Epithelial cell of proximal tubule (primary cell): ENCODE measurements around the gene CACNG6. TPM values are rescaled to one million over a fixed set of nuclear protein-coding genes. Genes with fewer than 3 reads are reported as not detected.
"Not testable (repeated sequence)": the region's sequence is repeated elsewhere in the genome, so short reads cannot be mapped to it uniquely, and the experiment has no call there.

ENCODE experiments used
- DNase-seq: peaks from one replicate; pipeline ENCODE4 v3.0.0-alpha.2; 2011; ENCODE audit warnings: low read depth
- H3K4me3 ChIP-seq: 2 replicates; pipeline ENCODE4 v1.5.1; 2011; ENCODE audit warnings: low read depth, mild to moderate bottlenecking, low read length
- total RNA-seq: library from RNA; depleted of rRNA; stranded (reverse); fragments of >200 nt; gene quantifications from 2 replicates; pipeline ENCODE4 v1.2.3, GENCODE V29; 2015
- TF ChIP-seq, protein P1 (sequence below): conservative IDR thresholded peaks from 2 replicates; pipeline ENCODE4 v1.5.1; 2012; ENCODE audit warnings: low read depth, mild to moderate bottlenecking, low read length

Gene CACNG6
- total RNA-seq, 1 donor from 2014 or later: 0.29 TPM

DNA sequence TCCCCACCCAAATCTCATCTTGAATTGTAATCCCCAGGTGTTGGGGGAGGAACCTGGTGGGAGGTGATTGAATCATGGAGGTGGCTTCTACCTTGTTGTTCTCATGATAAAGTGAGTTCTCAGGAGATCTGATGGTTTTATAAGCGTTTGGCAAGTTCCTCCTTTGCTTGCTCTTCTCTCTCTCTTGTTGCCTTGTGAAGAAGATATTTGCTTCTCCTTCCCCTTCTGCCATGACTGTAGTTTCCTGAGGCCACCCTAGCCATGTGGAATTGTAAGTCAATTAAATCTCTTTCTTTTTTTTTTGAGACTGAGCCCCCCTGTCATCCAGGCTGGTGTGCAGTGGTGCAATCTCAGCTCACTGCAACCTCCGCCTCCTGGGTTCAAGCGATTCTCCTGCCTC lies 37.9 kb downstream of the CACNG6 start:
- DNase-seq: no peak
- TF ChIP-seq, protein P1, sequence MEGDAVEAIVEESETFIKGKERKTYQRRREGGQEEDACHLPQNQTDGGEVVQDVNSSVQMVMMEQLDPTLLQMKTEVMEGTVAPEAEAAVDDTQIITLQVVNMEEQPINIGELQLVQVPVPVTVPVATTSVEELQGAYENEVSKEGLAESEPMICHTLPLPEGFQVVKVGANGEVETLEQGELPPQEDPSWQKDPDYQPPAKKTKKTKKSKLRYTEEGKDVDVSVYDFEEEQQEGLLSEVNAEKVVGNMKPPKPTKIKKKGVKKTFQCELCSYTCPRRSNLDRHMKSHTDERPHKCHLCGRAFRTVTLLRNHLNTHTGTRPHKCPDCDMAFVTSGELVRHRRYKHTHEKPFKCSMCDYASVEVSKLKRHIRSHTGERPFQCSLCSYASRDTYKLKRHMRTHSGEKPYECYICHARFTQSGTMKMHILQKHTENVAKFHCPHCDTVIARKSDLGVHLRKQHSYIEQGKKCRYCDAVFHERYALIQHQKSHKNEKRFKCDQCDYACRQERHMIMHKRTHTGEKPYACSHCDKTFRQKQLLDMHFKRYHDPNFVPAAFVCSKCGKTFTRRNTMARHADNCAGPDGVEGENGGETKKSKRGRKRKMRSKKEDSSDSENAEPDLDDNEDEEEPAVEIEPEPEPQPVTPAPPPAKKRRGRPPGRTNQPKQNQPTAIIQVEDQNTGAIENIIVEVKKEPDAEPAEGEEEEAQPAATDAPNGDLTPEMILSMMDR: no peak
- no peak overlapping the region for H3K4me3 ChIP-seq

DNA sequence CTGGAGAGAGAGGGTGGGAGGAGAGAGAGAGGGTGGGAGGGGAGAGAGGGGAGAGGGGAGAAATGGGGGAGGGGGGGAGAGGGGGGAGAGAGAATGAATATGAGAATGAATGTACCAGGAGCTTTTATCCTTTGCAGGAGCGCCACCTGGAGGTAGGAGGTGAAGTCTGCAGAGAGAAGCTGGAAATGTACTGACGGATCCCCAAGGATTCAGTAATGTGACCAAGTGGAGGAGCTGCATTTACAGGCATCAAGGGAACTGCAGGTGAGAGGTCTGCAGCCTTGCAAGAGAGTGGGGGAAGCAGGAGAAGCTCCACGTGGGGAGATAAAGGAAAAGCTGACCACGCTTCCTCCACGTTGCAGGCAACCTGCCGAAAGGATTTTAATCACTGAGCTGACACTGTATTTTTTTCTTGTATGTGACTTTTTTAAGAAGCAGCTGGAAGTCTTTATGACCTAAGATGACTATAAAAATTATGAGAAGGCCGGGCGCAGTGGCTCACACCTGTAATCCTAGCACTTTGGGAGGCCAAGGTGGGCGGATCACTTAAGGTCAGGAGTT lies 38.6 kb downstream of the CACNG6 start:
- TF ChIP-seq, protein P1: peak; percentile 62
- H3K4me3 ChIP-seq: no peak overlapping the region
- no peak for DNase-seq

DNA sequence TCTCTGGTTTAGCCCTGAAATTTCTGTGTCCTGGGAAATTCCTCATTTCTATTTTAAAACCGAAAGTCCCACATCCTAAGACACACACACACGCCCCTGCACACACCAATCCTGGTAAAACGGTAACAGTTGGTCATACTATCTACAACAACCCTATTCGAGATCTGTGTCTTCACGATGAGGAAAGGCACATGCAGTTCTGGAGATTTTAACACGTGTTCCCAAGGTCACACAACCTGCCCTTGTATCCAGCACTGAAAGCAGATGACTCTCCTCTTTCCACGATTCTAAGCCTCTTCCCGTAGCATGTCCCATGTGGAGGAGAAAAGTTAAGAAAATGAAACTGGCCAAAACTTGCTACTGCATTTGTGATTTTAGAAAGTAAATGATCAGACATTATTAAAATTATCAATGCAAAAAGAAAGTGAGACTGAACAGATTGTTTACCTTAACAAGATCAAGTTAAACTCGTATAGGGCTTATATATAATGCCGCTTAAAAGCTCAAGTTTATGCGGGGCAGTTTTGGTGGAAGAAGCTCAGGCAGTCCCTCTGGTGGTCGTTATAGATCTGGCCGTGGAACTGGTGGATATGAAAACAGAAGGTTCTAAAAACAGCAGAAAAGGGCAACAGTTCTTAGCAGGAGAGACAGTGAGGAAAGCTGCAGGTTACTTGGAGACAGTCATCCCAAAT lies 39.6 kb downstream of the CACNG6 start:
- DNase-seq: no peak
- TF ChIP-seq, protein P1: peak; percentile 28
- no peak overlapping the region for H3K4me3 ChIP-seq

GRCh38 chr19:54035215-54036178 lies 44.1 kb downstream of the CACNG6 start:
- H3K4me3 ChIP-seq: no peak overlapping the region
- DNase-seq: no peak
- TF ChIP-seq, protein P1: no peak

GRCh38 chr19:54036542-54036941 lies 45.1 kb downstream of the CACNG6 start:
- H3K4me3 ChIP-seq, DNase-seq: not testable (repeated sequence)

DNA sequence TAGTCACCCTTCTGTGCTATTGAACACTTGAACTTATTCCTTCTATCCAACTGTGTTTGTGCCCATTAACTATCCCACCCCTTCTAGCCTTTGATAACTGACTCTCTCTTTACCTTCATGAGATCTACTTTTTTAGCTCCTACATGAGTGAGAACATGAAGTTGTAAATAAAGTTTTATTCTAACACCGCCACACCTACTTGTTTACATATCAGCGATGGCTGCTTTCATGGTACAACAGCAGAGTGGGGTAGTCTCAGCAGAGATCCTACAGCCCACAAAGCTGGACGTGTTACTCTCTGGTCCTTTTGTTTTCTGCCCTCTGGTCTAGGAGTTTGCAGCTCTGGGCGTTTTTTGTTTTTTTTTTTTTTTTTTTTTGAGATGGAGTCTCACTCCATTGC lies 48.6 kb downstream of the CACNG6 start:
- H3K4me3 ChIP-seq: no peak overlapping the region
- no peak for DNase-seq
- TF ChIP-seq, protein P1: no peak

DNA sequence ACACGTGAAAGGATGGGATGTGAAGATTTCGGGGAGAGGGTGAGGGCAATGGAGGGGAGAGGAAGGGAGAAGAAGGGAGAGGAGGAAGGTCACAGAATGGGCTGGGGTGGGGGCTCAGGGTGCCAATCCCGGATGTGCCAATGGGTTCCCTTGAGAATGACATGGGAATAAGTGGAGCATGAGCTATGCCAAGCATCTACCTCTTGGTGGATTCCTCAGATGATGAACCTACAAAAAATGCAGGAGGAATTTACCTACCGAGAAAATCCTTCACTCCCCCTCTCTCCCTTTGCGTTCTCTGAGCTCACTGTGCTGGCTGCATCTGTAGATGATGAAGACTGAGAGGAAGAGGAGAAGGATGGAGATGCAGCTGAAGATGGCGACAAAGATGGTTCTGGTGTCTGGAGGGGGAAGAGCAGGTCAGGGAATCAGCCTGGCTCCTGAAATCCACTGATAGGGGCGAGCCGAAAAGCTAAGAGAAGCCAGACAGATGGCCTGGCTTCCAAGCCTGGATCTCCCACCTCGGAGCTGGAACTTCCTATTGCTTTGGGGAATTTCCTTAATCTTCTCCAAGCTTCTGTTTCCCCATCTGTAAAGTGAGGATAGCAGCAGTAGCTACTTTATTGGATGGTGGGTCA lies 50.7 kb downstream of the CACNG6 start:
- DNase-seq: no peak
- TF ChIP-seq, protein P1: no peak
- H3K4me3 ChIP-seq: no peak overlapping the region
